NCI-H1105 (cell line): ENCODE results near the gene RHOU.
"Not testable (repeated sequence)": the region's sequence is repeated elsewhere in the genome, so short reads cannot be mapped to it uniquely, and the experiment has no call there.

ENCODE experiments used
- DNase-seq: peaks from one replicate; lab custom pipeline; 2025; lab: John Stamatoyannopoulos, UW

The RHOU gene

GRCh38 chr1:228734881-228735801, at the start of gene RHOU:
TSS of gene RHOU (plus strand) at chr1:228735479. CDS start at chr1:228735743, 264 bp downstream.
- peak; percentile 41 for DNase-seq

- DNase-seq, result no peak
Measured at GRCh38 chr1:228687587-228687986, 47.7 kb upstream of the RHOU start.

GRCh38 chr1:228689255-228689654, 46.0 kb upstream of the RHOU start:
- DNase-seq, result no peak

GRCh38 chr1:228691211-228691610, 44.1 kb upstream of the RHOU start:
- no peak for DNase-seq

- peak; percentile 39 for DNase-seq
Measured at GRCh38 chr1:228691926-228692325, 43.4 kb upstream of the RHOU start.

- not testable (repeated sequence) for DNase-seq
Measured at GRCh38 chr1:228694447-228694846, 40.8 kb upstream of the RHOU start.

- DNase-seq, result no peak
Measured at GRCh38 chr1:228695015-228695955, 40.0 kb upstream of the RHOU start.

GRCh38 chr1:228697207-228698016, 37.9 kb upstream of the RHOU start:
- DNase-seq, result peak; percentile 11

GRCh38 chr1:228698017-228698329, 37.3 kb upstream of the RHOU start:
- DNase-seq, result no peak

GRCh38 chr1:228702433-228702832, 32.8 kb upstream of the RHOU start:
- no peak for DNase-seq

GRCh38 chr1:228706305-228706704, 29.0 kb upstream of the RHOU start:
- no peak for DNase-seq

- DNase-seq, result no peak
Measured at GRCh38 chr1:228717081-228717480, 18.2 kb upstream of the RHOU start.

- DNase-seq, result no peak
Measured at GRCh38 chr1:228721407-228721806, 13.9 kb upstream of the RHOU start.

GRCh38 chr1:228723287-228723686, 12.0 kb upstream of the RHOU start:
- DNase-seq, result no peak

- DNase-seq, result no peak
Measured at GRCh38 chr1:228723921-228724320, 11.4 kb upstream of the RHOU start.

- no peak for DNase-seq
Measured at GRCh38 chr1:228725178-228725577, 10.1 kb upstream of the RHOU start.

- DNase-seq, result no peak
Measured at GRCh38 chr1:228727681-228728171, 7.6 kb upstream of the RHOU start.

GRCh38 chr1:228732426-228732825, 2.9 kb upstream of the RHOU start:
- DNase-seq, result no peak

- no peak for DNase-seq
Measured at GRCh38 chr1:228733576-228733975, 1.7 kb upstream of the RHOU start.

GRCh38 chr1:228735871-228736586, 750 bp downstream of the RHOU start:
- no peak for DNase-seq

- DNase-seq, result no peak
Measured at GRCh38 chr1:228736844-228737445, 1.7 kb downstream of the RHOU start.
